Thyroid gland (tissue), 4 donors: ENCODE results near the gene ADAMTS17. TPM values are rescaled to one million over a fixed set of nuclear protein-coding genes. Genes with fewer than 3 reads are reported as not detected.

Experiments
- DNase-seq, 2 donors: peaks; one replicate each; pipeline ENCODE4 v3.0.0-alpha.2; 2019
- H3K27ac ChIP-seq, 3 donors: fragments of 200-600 bp; sonication (generic); 1 replicate in 2 of 3; 2 replicates in 1 of 3; pipeline ENCODE4 v1.5.1; 2016 to 2019; ENCODE audit warnings: mild to moderate bottlenecking in 1 of 3, moderate library complexity in 1 of 3
- H3K27me3 ChIP-seq: fragments of 200-600 bp; sonication (generic); one replicate; pipeline ENCODE4 v1.5.1; 2019
- H3K36me3 ChIP-seq, 2 donors: fragments of 200-600 bp; sonication (generic); one replicate each; pipeline ENCODE4 v1.5.1; 2016 to 2019
- H3K4me1 ChIP-seq, 2 donors: fragments of 200-600 bp; sonication (generic); one replicate each; pipeline ENCODE4 v1.5.1; 2017 to 2019
- H3K4me3 ChIP-seq, 3 donors: fragments of 200-600 bp; sonication (generic); replicated peaks in 1 of 3; 1 replicate in 2 of 3; 2 replicates in 1 of 3; pipeline ENCODE4 v1.5.1; 2016; ENCODE audit warnings: mild to moderate bottlenecking in 1 of 3
- H3K9me3 ChIP-seq: fragments of 200-600 bp; sonication (generic); one replicate; pipeline ENCODE4 v1.5.1; 2017
- CTCF ChIP-seq, 6 experiments: fragments of 200-600 bp in 3 of 6; fragments of 450-650 bp in 3 of 6; sonication (generic) in 3 of 6; IDR thresholded peaks; one replicate each; pipeline ENCODE4 v1.5.1; 2016 to 2019; ENCODE audit warnings: antibody characterized with exemption in 6 of 6, mild to moderate bottlenecking in 2 of 6, inconsistent platforms in 1 of 6, moderate library complexity in 1 of 6
- POLR2A ChIP-seq, 2 donors: fragments of 450-650 bp; IDR thresholded peaks; one replicate each; pipeline ENCODE4 v1.6.1; 2017; ENCODE audit warnings: antibody characterized with exemption in 2 of 2, mild to moderate bottlenecking in 2 of 2, moderate library complexity in 1 of 2
- WGBS, 2 donors: methylation state at CpG; one replicate each; pipeline ENCODE4 v1.1.5; 2017; 5-methylcytosine and 5-hydroxymethylcytosine counted together
- intact Hi-C: fragments of 100-400 bp; cut with DNase I; formaldehyde crosslinking; loops from one replicate; pipeline ENCODE4 v1.15.1; 2023
- total RNA-seq, 4 donors: library from RNA; depleted of rRNA; stranded (reverse); fragments of >200 nt; gene quantifications; one replicate each; pipeline ENCODE4 v1.2.3, GENCODE V29; 2016

The ADAMTS17 gene
- 100 to 1,000 TPM in 1 of 4 donors, 1 to 10 TPM in 3; 3.5 to 667 (median 5.3) TPM for total RNA-seq

GRCh38 chr15:100341750-100342560 is at the start of gene ADAMTS17:
Gene ADAMTS17, minus strand, starts transcription at chr15:100341975. Its CDS starts 76 bp downstream, at chr15:100341899.
- WGBS, 2 donors = 3 to 4% methylated on average over 23 to 41 of the region's 59 CpGs

GRCh38 chr15:100385300-100386050 is 43.7 kb upstream of the ADAMTS17 start:
- DNase-seq = no peak
- Histone ChIP-seq H3K9me3 (no peaks in the 10 kb centered on the region), H3K4me3 (no peak overlapping the region), H3K36me3 (no peaks in the 10 kb centered on the region), H3K27me3 (no peaks in the 10 kb centered on the region), H3K4me1 (no peaks in the 10 kb centered on the region), H3K27ac (no peak overlapping the region)
- 84 to 85% methylated on average over 3 of the region's 3 CpGs for WGBS, 2 donors
- intact Hi-C loops = no loop called here
- TF ChIP-seq CTCF (IDR thresholded peaks at IDR 0.05) = no peak
- TF ChIP-seq POLR2A (IDR thresholded peaks at IDR 0.05) = no peak

More at GRCh38 chr15:100341750-100342560, at the start of gene ADAMTS17:
- H3K4me3 ChIP-seq = peak within 1 kb of the TSS in 2 of 3 donors; percentile 6 to 63
- peak; percentile 97 for DNase-seq
- H3K9me3 ChIP-seq = no peaks in the 10 kb centered on the region
- no peaks in the 10 kb centered on the region for H3K27me3 ChIP-seq
- H3K4me1 ChIP-seq = peaks cover 0 to 6% of the 10 kb centered on the region in 2 donors
- peak within 1 kb of the TSS in 1 of 3 donors; percentile 41 for H3K27ac ChIP-seq
- peak in 1 of 2 donors; percentile 89 for TF ChIP-seq POLR2A (IDR thresholded peaks at IDR 0.05)
- TF ChIP-seq CTCF (IDR thresholded peaks at IDR 0.05) = peak; percentile 79 to 97 (median 90)
- no peaks in the 10 kb centered on the region for H3K36me3 ChIP-seq
- intact Hi-C loops = loop anchor here (5.0 to 10.0 kb wide), 3 partner anchors 223 to 410 kb away; partner anchors contain the start of genes ASB7 and LINS1

GRCh38 chr15:100384108-100384410 is 42.3 kb upstream of the ADAMTS17 start:
- H3K27me3 ChIP-seq = no peaks in the 10 kb centered on the region
- 11 to 66% methylated on average over 1 to 10 of the region's 10 CpGs for WGBS, 2 donors
- intact Hi-C loops = no loop called here
- no peaks in the 10 kb centered on the region for H3K9me3 ChIP-seq
- no peak for DNase-seq
- no peak overlapping the region for H3K27ac ChIP-seq
- H3K4me3 ChIP-seq = no peak overlapping the region
- no peaks in the 10 kb centered on the region for H3K4me1 ChIP-seq
- no peak for TF ChIP-seq CTCF (IDR thresholded peaks at IDR 0.05)
- H3K36me3 ChIP-seq = no peaks in the 10 kb centered on the region

GRCh38 chr15:100383302-100384107 is 41.7 kb upstream of the ADAMTS17 start:
- no peak for TF ChIP-seq POLR2A (IDR thresholded peaks at IDR 0.05)
- TF ChIP-seq CTCF (IDR thresholded peaks at IDR 0.05) = peak in 4 of 6 experiments; percentile 52 to 66 (median 59)
- Histone ChIP-seq H3K27me3 (no peaks in the 10 kb centered on the region), H3K36me3 (no peaks in the 10 kb centered on the region), H3K9me3 (no peaks in the 10 kb centered on the region), H3K4me1 (no peaks in the 10 kb centered on the region), H3K27ac (no peak overlapping the region), H3K4me3 (no peak overlapping the region)
- DNase-seq = peak; percentile 52 to 53
- WGBS, 2 donors = 29 to 35% methylated on average over 3 of the region's 3 CpGs
- intact Hi-C loops = no loop called here
